H1 (cell line): ENCODE data around the gene MIA2. TPM values are rescaled to one million over a fixed set of nuclear protein-coding genes. Genes with fewer than 3 reads are reported as not detected.

Experiments
- CTCF ChIA-PET: fragments of 300-600 bp; sonication (Branson Sonifier 250); formaldehyde crosslinking; loops from one replicate; lab custom pipeline; 2021; ENCODE audit not compliant: partially characterized antibody; lab: Charles Lee
- POLR2A ChIA-PET: fragments of 300-600 bp; sonication (Branson Sonifier 250); formaldehyde crosslinking; loops from one replicate; lab custom pipeline; 2021; ENCODE audit warnings: inconsistent platforms; ENCODE audit not compliant: partially characterized antibody; lab: Charles Lee
- DNase-seq, 2 experiments: peaks; one replicate each; pipeline versions ENCODE4 v3.0.0 to v3.0.0-alpha.2; 2010 to 2022; ENCODE audit warnings: low spot score in 2 of 2, low read depth in 1 of 2, mixed read lengths in 1 of 2
- FAIRE-seq: peaks from 2 replicates; lab custom pipeline; 2011; peaks lifted over from hg19 to GRCh38; lab: Jason Lieb, UNC
- H2AFZ ChIP-seq: 2 replicates; pipeline ENCODE4 v1.8.1; 2012; ENCODE audit warnings: low read length, inconsistent platforms
- H2AK5ac ChIP-seq: 2 replicates; pipeline ENCODE4 v1.6.1; 2013; ENCODE audit warnings: low read depth, low read length
- H2BK120ac ChIP-seq: replicated peaks from 2 replicates; pipeline ENCODE3; 2013; ENCODE audit warnings: low read depth, low read length, inconsistent platforms
- H2BK12ac ChIP-seq: 2 replicates; pipeline ENCODE4 v1.6.1; 2013; ENCODE audit warnings: low read depth, low read length
- H2BK15ac ChIP-seq: 2 replicates; pipeline ENCODE4 v1.6.1; 2013; ENCODE audit warnings: low read length
- H2BK20ac ChIP-seq: 2 replicates; pipeline ENCODE4 v1.6.1; 2013; ENCODE audit warnings: low read length
- H2BK5ac ChIP-seq: 2 replicates; pipeline ENCODE4 v1.6.1; 2013; ENCODE audit warnings: low read depth, low read length
- H3K14ac ChIP-seq: 2 replicates; pipeline ENCODE4 v1.6.1; 2013; ENCODE audit warnings: inconsistent platforms; ENCODE audit not compliant: insufficient read length
- H3K18ac ChIP-seq: 2 replicates; pipeline ENCODE4 v1.6.1; 2013; ENCODE audit warnings: low read length; ENCODE audit errors: extremely low read depth
- H3K23ac ChIP-seq: 2 replicates; pipeline ENCODE4 v1.6.1; 2013; ENCODE audit warnings: inconsistent platforms; ENCODE audit not compliant: insufficient read length
- H3K23me2 ChIP-seq: 2 replicates; pipeline ENCODE4 v1.6.1; 2013; ENCODE audit warnings: low read depth, low read length
- H3K27ac ChIP-seq: 2 replicates; pipeline ENCODE4 v1.6.1; 2011; ENCODE audit warnings: low read depth, low read length, inconsistent platforms
- H3K27me3 ChIP-seq, 4 experiments: replicated peaks in 1 of 4; 1 replicate in 1 of 4; 2 replicates in 3 of 4; pipeline versions ENCODE4 v1.6.1 to v1.8.1; 2011 to 2013; ENCODE audit warnings: low read length in 3 of 4, mild to moderate bottlenecking in 3 of 4, inconsistent platforms in 2 of 4, mixed read lengths in 2 of 4, moderate library complexity in 1 of 4; ENCODE audit not compliant: control insufficient read depth in 3 of 4, insufficient read depth in 3 of 4; ENCODE audit errors: extremely low read depth in 1 of 4
- H3K36me3 ChIP-seq, 4 experiments: 2 replicates each; pipeline versions ENCODE4 v1.6.1 to v1.8.1; 2011 to 2013; ENCODE audit warnings: mild to moderate bottlenecking in 4 of 4, low read length in 3 of 4, moderate library complexity in 2 of 4, control low read depth in 1 of 4, inconsistent platforms in 1 of 4; ENCODE audit not compliant: insufficient read depth in 4 of 4, control insufficient read depth in 2 of 4
- H3K4ac ChIP-seq: replicated peaks from 2 replicates; pipeline ENCODE3; 2013; ENCODE audit warnings: low read length, low read depth, mixed read lengths, inconsistent platforms; ENCODE audit not compliant: insufficient read length
- H3K4me1 ChIP-seq, 4 experiments: replicated peaks in 1 of 4; 1 replicate in 1 of 4; 2 replicates in 3 of 4; pipeline versions ENCODE4 v1.6.1 to v1.8.1; 2011 to 2013; ENCODE audit warnings: low read length in 3 of 4, inconsistent platforms in 2 of 4, mixed read lengths in 1 of 4; ENCODE audit not compliant: insufficient read depth in 4 of 4, control insufficient read depth in 3 of 4
- H3K4me2 ChIP-seq, 2 experiments: 2 replicates each; pipeline versions ENCODE4 v1.6.1 to v1.8.1; 2011 to 2013; ENCODE audit warnings: low read depth in 2 of 2, low read length in 2 of 2, control low read depth in 1 of 2, inconsistent platforms in 1 of 2, mild to moderate bottlenecking in 1 of 2; ENCODE audit not compliant: insufficient read depth in 1 of 2
- H3K4me3 ChIP-seq, 4 experiments: fragments of 200-600, 300-600 bp in 1 of 4; sonication (generic), shearing (Covaris generic), sonication (Bioruptor Twin) in 1 of 4; 2 replicates each; pipeline versions ENCODE4 v1.5.1 to v1.8.1; 2011 to 2016; ENCODE audit warnings: low read length in 4 of 4, low read depth in 3 of 4, control low read depth in 2 of 4, inconsistent platforms in 2 of 4, mild to moderate bottlenecking in 2 of 4, mixed read lengths in 1 of 4, moderate library complexity in 1 of 4; ENCODE audit not compliant: insufficient read depth in 2 of 4; ENCODE audit errors: extremely low read depth in 1 of 4
- H3K56ac ChIP-seq: replicated peaks from 2 replicates; pipeline ENCODE3; 2013; ENCODE audit warnings: low read depth, mild to moderate bottlenecking, mixed read lengths, low read length, inconsistent platforms; ENCODE audit not compliant: insufficient read length
- H3K79me1 ChIP-seq: 2 replicates; pipeline ENCODE4 v1.6.1; 2013; ENCODE audit warnings: low read depth, low read length, control low read depth
- H3K79me2 ChIP-seq, 2 experiments: 2 replicates each; pipeline versions ENCODE4 v1.6.1 to v1.8.1; 2012 to 2013; ENCODE audit warnings: low read length in 2 of 2, mild to moderate bottlenecking in 2 of 2, inconsistent platforms in 1 of 2; ENCODE audit not compliant: insufficient read depth in 2 of 2, control insufficient read depth in 1 of 2
- H3K9ac ChIP-seq, 4 experiments: replicated peaks in 1 of 4; 1 replicate in 1 of 4; 2 replicates in 3 of 4; pipeline versions ENCODE4 v1.6.1 to v1.8.1; 2011 to 2013; ENCODE audit warnings: low read depth in 3 of 4, low read length in 3 of 4, control low read depth in 2 of 4, mild to moderate bottlenecking in 2 of 4, moderate library complexity in 2 of 4, inconsistent platforms in 1 of 4; ENCODE audit errors: extremely low read depth in 1 of 4
- H3K9me3 ChIP-seq, 2 experiments: 2 replicates each; pipeline versions ENCODE4 v1.6.1 to v1.8.1; 2012 to 2013; ENCODE audit warnings: mild to moderate bottlenecking in 2 of 2, moderate library complexity in 2 of 2, control low read depth in 1 of 2, inconsistent platforms in 1 of 2, low read depth in 1 of 2, low read length in 1 of 2, mixed read lengths in 1 of 2; ENCODE audit not compliant: insufficient read depth in 2 of 2
- H4K20me1 ChIP-seq, 2 experiments: replicated peaks in 1 of 2; 2 replicates each; pipeline versions ENCODE3 to v1.8.1; 2011 to 2013; ENCODE audit warnings: inconsistent platforms in 2 of 2, low read length in 2 of 2, mild to moderate bottlenecking in 1 of 2; ENCODE audit not compliant: insufficient read depth in 2 of 2, control insufficient read depth in 1 of 2
- H4K5ac ChIP-seq: 2 replicates; pipeline ENCODE4 v1.6.1; 2013; ENCODE audit warnings: low read length, low read depth, mixed read lengths, inconsistent platforms; ENCODE audit not compliant: insufficient read length
- H4K8ac ChIP-seq: 2 replicates; pipeline ENCODE4 v1.8.0; 2013; ENCODE audit warnings: mild to moderate bottlenecking, moderate library complexity, low read length, inconsistent platforms; ENCODE audit not compliant: insufficient read depth; ENCODE audit errors: extremely low read depth
- H4K91ac ChIP-seq: replicated peaks from 2 replicates; pipeline ENCODE3; 2013; ENCODE audit warnings: low read length, mixed read lengths, inconsistent platforms; ENCODE audit not compliant: insufficient read length
- CREB1 ChIP-seq: IDR thresholded peaks from 2 replicates; pipeline ENCODE4 v1.6.1; 2012; ENCODE audit warnings: inconsistent platforms
- SP1 ChIP-seq: IDR thresholded peaks from 2 replicates; pipeline ENCODE4 v1.6.1; 2011; ENCODE audit warnings: low read depth, low read length
- TCF12 ChIP-seq: IDR thresholded peaks from 2 replicates; pipeline ENCODE4 v1.6.1; 2011; ENCODE audit warnings: low read depth, mild to moderate bottlenecking, low read length
- WGBS, 2 experiments: shearing (Covaris generic) in 1 of 2; methylation state at CpG; one replicate each; pipeline versions ENCODE4 v1.1.6 to v1.1.7; 2013 to 2015; ENCODE audit warnings: low lambda C conversion rate in 2 of 2, mixed read lengths in 2 of 2, inconsistent platforms in 1 of 2, low coverage in 1 of 2, missing lambda C conversion rate in 1 of 2; ENCODE audit not compliant: insufficient replicate concordance in 2 of 2, insufficient coverage in 1 of 2, insufficient read length in 1 of 2; ENCODE audit errors: extremely low coverage in 1 of 2, missing lambda C conversion rate in 1 of 2; 5-methylcytosine and 5-hydroxymethylcytosine counted together
- polyA plus RNA-seq, 7 experiments: library from polyadenylated mRNA; depleted of rRNA in 3 of 7; stranded (reverse) in 5 of 7; unstranded in 2 of 7; fragments of >200 nt in 5 of 7; fragments of 200-250 nt in 2 of 7; gene quantifications; 1 replicate in 5 of 7; 2 replicates in 1 of 7; 4 replicates in 1 of 7; pipeline versions ENCODE4 v1.2.1 to v1.2.3, GENCODE V29; 2011 to 2013; ENCODE audit warnings: missing spikeins in 2 of 7, mixed read lengths in 2 of 7
- total RNA-seq: library from RNA; stranded (reverse); fragmentation: NEBNext Ultra II Directional; extraction: Animal tissue kit (Norgen Biotek cat#: 25700); gene quantifications from 2 replicates; pipeline ENCODE4 v1.2.1, GENCODE V29; 2021

MIA2 gene
- total and polyA plus RNA-seq, 2 of the 8 experiments (the other 6 are each of a cell fraction or from before 2014, with no cell fraction given): 10.1 to 15.0 TPM

- Histone ChIP-seq H4K8ac (no peak overlapping the region), H3K14ac (no peak overlapping the region), H3K9ac (no peak overlapping the region), H3K79me2 (no peaks in the 10 kb centered on the region), H2AFZ (no peak overlapping the region), H3K23me2 (no peaks in the 10 kb centered on the region), H3K36me3 (peaks cover 0 to 5% (median 0%) of the 10 kb centered on the region in 4 experiments; a peak in 1 of 8 replicates), H3K56ac (no peak overlapping the region), H3K27ac (no peak overlapping the region), H3K27me3 (no peaks in the 10 kb centered on the region), H3K4ac (no peak overlapping the region), H3K4me3 (no peak overlapping the region), H3K4me2 (no peak overlapping the region), H4K20me1 (no peaks in the 10 kb centered on the region), H2BK120ac (no peak overlapping the region), H2BK12ac (no peak overlapping the region), H2BK20ac (no peak overlapping the region), H3K9me3 (no peaks in the 10 kb centered on the region), H3K18ac (no peak overlapping the region), H2BK15ac (no peak overlapping the region), H4K91ac (no peak overlapping the region), H3K4me1 (no peaks in the 10 kb centered on the region), H4K5ac (no peak overlapping the region), H3K79me1 (no peaks in the 10 kb centered on the region), H2AK5ac (no peak overlapping the region), H3K23ac (no peak overlapping the region), H2BK5ac (no peak overlapping the region)
- POLR2A ChIA-PET: no interaction called here
- CTCF ChIA-PET: no interaction called here
- DNase-seq (no peak), FAIRE-seq (no peak)
- TF ChIP-seq TCF12: no peak
- TF ChIP-seq CREB1: no peak
- no peak for TF ChIP-seq SP1
- 90% methylated on average over 2 of the region's 2 CpGs; no CpG with 5 or more reads in 1 of the 2 experiments for WGBS, 2 experiments
Measured at GRCh38 chr14:39318574-39318973, 84.9 kb downstream of the MIA2 start.
